GM18507 (cell line): ENCODE results near the gene MPLKIP.
"Not testable (repeated sequence)": the region's sequence is repeated elsewhere in the genome, so short reads cannot be mapped to it uniquely, and the experiment has no call there.

Experiments
- DNase-seq: peaks from one replicate; pipeline ENCODE4 v3.0.0; 2011; ENCODE audit warnings: low read depth; ENCODE audit not compliant: insufficient read length; ENCODE audit errors: extremely low spot score
- FAIRE-seq: peaks from 2 replicates; lab custom pipeline; 2011; peaks lifted over from hg19 to GRCh38; lab: Jason Lieb, UNC

MPLKIP gene

GRCh38 chr7:40134428-40135316 is at the start of gene MPLKIP, which contains the start of gene SUGCT:
Gene MPLKIP (minus strand): TSS chr7:40134622. CDS start chr7:40134567, 55 bp downstream.
Gene SUGCT (plus strand): TSS chr7:40135005.
- DNase-seq (peak; percentile 87), FAIRE-seq (peak; percentile 82)

- DNase-seq (no peak), FAIRE-seq (no peak)
These were observed 48.0 kb upstream of the MPLKIP start for GRCh38 chr7:40182452-40182851.

GRCh38 chr7:40177071-40177470 is 42.6 kb upstream of the MPLKIP start:
- DNase-seq (no peak), FAIRE-seq (no peak)

- no peak for DNase-seq
- no peak for FAIRE-seq
These were observed 41.5 kb upstream of the MPLKIP start for GRCh38 chr7:40175725-40176510.

- not testable (repeated sequence) for FAIRE-seq, DNase-seq
These were observed 40.8 kb upstream of the MPLKIP start for GRCh38 chr7:40175256-40175655.

- DNase-seq, FAIRE-seq: not testable (repeated sequence)
These were observed 38.7 kb upstream of the MPLKIP start for GRCh38 chr7:40173121-40173520.

- FAIRE-seq, DNase-seq: not testable (repeated sequence)
These were observed 33.8 kb upstream of the MPLKIP start for GRCh38 chr7:40168266-40168665.

GRCh38 chr7:40167291-40167690 is 32.9 kb upstream of the MPLKIP start:
- no peak for FAIRE-seq
- no peak for DNase-seq

GRCh38 chr7:40165216-40165615 is 30.8 kb upstream of the MPLKIP start:
- FAIRE-seq: no peak
- no peak for DNase-seq

GRCh38 chr7:40162516-40162915 is 28.1 kb upstream of the MPLKIP start:
- FAIRE-seq: no peak

GRCh38 chr7:40156988-40157387 is 22.6 kb upstream of the MPLKIP start:
- FAIRE-seq (no peak), DNase-seq (no peak)

More at GRCh38 chr7:40162516-40162915, 28.1 kb upstream of the MPLKIP start:
- DNase-seq: no peak

GRCh38 chr7:40151504-40151903 is 17.1 kb upstream of the MPLKIP start:
- DNase-seq (no peak), FAIRE-seq (no peak)

GRCh38 chr7:40148671-40149070 is 14.2 kb upstream of the MPLKIP start:
- FAIRE-seq: no peak
- no peak for DNase-seq

- not testable (repeated sequence) for DNase-seq, FAIRE-seq
These were observed 13.8 kb upstream of the MPLKIP start for GRCh38 chr7:40148247-40148580.

- FAIRE-seq: no peak
These were observed 13.2 kb upstream of the MPLKIP start for GRCh38 chr7:40147371-40148246.

GRCh38 chr7:40145596-40146130 is 11.2 kb upstream of the MPLKIP start:
- not testable (repeated sequence) for FAIRE-seq

More at GRCh38 chr7:40147371-40148246, 13.2 kb upstream of the MPLKIP start:
- no peak for DNase-seq

GRCh38 chr7:40141916-40142315 is 7.5 kb upstream of the MPLKIP start:
- not testable (repeated sequence) for FAIRE-seq, DNase-seq

More at GRCh38 chr7:40145596-40146130, 11.2 kb upstream of the MPLKIP start:
- DNase-seq: not testable (repeated sequence)

GRCh38 chr7:40139891-40140290 is 5.5 kb upstream of the MPLKIP start:
- not testable (repeated sequence) for DNase-seq, FAIRE-seq

- DNase-seq (no peak), FAIRE-seq (no peak)
These were observed 4.6 kb upstream of the MPLKIP start for GRCh38 chr7:40138973-40139372.
